GM13977 (cell line): ENCODE measurements around the gene C8A.
A peak's percentile ranks its signal among the peaks of the same experiment; 100 is the strongest.

Experiments used
- DNase-seq: peaks from one replicate; pipeline ENCODE4 v3.0.0; 2012; ENCODE audit warnings: low spot score
- in situ Hi-C: fragments of 300-500 bp; cut with MboI; formaldehyde crosslinking; loops from one replicate; pipeline ENCODE4 v1.12.0; 2022; ENCODE audit warnings: low sequenced_read_pairs, low pct_unique_long_range_greater_than_20kb, mixed read lengths, inconsistent platforms; ENCODE audit not compliant: unreplicated experiment
- TF ChIP-seq, protein P1 (sequence below): IDR thresholded peaks from 2 replicates; pipeline ENCODE4 v1.5.1; 2012; ENCODE audit warnings: mild to moderate bottlenecking, control low read depth; ENCODE audit not compliant: insufficient read depth; ENCODE audit errors: extremely low read depth, missing control alignments

The C8A gene

DNA sequence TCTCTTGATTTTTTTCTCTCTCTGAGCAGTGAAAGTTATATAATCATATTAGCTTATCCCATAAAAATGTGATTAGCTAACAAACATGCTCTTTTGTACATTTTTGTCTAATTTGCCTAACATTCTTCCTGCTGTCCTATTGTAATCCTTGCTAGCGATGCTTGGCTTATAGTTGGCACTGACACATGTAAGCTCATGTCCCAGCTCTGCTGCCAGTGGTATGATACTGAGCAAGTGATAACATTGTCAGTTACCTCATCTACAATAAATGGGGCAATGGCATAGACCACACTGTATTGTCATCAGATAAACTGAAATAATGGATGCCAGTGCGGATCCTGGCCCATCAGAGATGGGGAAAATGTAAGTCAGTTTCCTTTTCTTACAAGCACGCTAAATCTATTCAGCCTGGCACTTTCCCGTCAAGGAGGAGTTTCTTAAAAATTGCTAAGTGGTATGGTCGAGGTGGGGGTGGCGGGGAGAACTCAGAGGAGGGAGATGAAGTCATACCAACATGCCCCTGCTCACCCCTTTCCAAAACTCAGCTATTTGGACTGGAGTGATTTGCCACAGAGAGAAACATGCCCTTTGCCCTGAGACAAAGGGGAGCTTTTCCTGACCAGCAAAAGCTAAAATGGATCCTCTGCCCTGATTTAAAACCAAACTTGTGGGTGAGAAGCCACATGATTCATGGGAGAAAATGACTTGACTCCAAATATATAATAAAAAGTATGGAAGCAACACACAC, 36.7 kb upstream of the C8A start:
- DNase-seq = no peak
- in situ Hi-C loops = no loop called here
- TF ChIP-seq, protein P1, sequence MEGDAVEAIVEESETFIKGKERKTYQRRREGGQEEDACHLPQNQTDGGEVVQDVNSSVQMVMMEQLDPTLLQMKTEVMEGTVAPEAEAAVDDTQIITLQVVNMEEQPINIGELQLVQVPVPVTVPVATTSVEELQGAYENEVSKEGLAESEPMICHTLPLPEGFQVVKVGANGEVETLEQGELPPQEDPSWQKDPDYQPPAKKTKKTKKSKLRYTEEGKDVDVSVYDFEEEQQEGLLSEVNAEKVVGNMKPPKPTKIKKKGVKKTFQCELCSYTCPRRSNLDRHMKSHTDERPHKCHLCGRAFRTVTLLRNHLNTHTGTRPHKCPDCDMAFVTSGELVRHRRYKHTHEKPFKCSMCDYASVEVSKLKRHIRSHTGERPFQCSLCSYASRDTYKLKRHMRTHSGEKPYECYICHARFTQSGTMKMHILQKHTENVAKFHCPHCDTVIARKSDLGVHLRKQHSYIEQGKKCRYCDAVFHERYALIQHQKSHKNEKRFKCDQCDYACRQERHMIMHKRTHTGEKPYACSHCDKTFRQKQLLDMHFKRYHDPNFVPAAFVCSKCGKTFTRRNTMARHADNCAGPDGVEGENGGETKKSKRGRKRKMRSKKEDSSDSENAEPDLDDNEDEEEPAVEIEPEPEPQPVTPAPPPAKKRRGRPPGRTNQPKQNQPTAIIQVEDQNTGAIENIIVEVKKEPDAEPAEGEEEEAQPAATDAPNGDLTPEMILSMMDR = no peak

DNA sequence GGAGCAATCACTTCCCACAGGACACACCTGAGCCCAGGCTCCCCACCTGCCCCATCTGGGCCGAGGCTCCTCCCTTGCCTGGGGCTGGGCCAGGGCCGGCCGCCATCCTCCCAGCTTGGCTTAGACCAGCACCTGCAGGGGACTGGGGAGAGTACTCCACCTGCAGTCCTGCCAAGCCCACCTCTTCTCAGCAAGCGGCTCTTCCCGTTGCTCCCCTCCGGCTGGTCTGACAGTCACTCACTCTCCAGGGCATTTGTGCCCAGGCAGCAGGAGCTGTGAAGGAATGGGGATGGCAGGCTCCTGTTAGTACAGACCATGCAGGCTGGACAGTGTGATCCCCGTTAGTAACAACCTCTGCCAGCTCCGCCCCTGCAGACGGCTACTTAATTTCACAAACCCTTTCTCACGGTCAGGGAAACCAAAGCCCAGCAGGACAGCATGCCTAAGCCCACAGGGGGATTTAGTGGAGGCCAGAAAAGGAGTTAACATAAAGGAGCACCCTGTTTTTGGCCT, 35.2 kb upstream of the C8A start, which contains the start of gene FYB2:
FYB2 (minus strand) TSS at position 18 of the 513 bp plus-strand sequence. CDS start 114 bp downstream, outside the sequence.
- TF ChIP-seq, protein P1 = no peak
- DNase-seq = no peak
- in situ Hi-C loops = no loop called here

DNA sequence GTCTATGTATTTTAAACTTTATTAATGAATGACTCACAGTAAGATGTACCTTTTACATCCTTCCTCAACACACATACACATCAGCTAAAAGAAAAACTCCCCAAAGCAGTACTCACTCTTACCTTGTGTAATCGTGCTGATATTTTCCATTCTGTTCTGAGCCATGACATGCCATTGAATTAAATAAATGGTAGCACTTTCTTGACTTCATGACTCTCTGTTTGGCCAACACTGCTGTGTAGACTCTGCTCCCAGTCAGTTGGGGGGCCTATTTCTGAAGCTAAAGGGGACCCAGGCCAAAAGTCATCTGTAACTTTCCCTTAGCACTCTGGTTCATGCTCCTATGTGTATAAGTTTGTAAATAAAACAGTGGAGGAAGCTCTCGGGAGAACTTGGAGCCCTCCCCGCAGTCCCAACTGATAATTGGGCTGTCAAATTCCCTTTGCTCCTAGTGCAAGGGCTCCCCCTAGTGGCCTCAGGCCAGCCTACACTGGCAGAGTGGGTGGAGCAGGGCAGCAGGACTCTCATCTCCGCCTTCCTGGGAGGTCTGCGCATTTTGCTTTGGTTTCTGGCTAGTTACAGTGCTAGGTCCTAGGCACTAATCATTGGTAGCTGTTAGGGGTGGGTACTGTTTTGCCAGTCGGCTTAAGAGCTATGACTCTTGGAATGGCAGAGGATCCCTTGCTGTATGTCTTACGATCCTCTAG, 33.7 kb upstream of the C8A start:
- in situ Hi-C loops = no loop called here
- peak; percentile 77 for DNase-seq
- TF ChIP-seq, protein P1 = peak; percentile 97

DNA sequence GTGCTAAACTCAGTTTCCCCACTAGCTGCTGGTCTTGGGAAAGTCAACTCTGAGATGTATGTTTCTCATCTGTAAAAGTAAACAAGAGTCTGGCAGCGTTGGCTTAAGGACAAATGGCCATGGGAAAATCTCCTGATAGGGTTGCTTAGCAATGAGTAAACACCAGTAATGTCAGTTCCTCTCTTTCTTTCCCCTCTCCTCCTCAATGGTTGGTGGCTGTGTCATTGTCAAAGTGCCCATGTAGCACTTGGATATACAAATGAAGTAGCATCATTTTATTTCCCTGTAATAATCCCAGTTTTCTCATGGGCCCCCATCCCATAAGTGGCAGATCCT, 33.2 kb upstream of the C8A start:
- in situ Hi-C loops = no loop called here
- TF ChIP-seq, protein P1 = no peak
- no peak for DNase-seq

DNA sequence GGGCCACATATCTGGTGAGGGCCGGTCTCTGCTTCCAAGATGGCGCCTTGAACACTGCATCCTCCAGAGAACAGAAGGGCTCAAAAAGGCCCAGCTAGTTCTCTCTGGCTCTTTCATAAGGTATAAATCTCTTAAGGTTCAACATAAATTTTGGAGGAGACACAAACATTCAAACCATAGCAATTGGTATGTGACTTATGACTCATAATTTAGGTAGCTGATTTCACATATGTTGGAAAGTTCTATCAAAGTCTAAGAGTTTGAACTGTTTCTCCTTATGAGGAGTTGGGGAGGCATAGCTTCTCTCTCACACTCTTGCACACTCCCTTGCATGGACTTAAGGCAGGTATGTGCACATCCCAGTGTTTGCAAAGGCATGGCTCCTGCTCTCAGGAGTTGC, 30.3 kb upstream of the C8A start:
- in situ Hi-C loops = no loop called here
- TF ChIP-seq, protein P1 = no peak
- DNase-seq = no peak

DNA sequence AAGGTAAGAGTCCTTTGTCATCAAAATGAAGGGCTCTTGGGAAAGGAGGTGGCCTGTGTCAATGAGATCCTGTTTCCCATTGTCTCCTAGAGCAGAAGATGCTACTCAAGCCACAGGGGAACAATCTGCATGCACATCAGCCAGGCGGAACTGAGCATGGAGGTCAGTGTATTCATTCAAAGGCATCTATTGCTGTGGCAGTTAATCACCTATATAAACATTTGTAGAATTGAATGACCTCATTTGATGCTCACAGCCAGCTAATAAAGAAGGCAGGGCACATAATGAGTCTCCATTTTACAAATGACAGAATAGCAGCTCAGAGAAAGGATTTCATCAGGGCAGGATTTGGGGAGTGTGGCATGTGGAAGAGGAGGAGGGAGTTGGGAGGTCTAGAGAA, 29.7 kb upstream of the C8A start:
- in situ Hi-C loops = loop anchor here (25.0 kb wide), 1 partner anchor 1212 kb away; no protein-coding TSS in a partner anchor
- TF ChIP-seq, protein P1 = no peak

More for the DNA sequence above, 29.7 kb upstream of the C8A start:
- no peak for DNase-seq
